Neural progenitor cell (in vitro differentiated cells): Measurements from ENCODE around the gene VPS13D.

Source experiments
- EZH2 ChIP-seq: fragments of 200-600 bp; sonication (generic); IDR thresholded peaks from 2 replicates; pipeline ENCODE4 v1.6.1; 2017; ENCODE audit warnings: antibody characterized with exemption, mild to moderate bottlenecking, moderate library complexity
- EZH2phosphoT487 ChIP-seq: fragments of 200-600 bp; sonication (generic); IDR thresholded peaks from 2 replicates; pipeline ENCODE4 v1.6.1; 2017; ENCODE audit warnings: antibody characterized with exemption
- TF ChIP-seq, protein P1 (sequence below): fragments of 200-600 bp; sonication (generic); IDR thresholded peaks from 2 replicates; pipeline ENCODE4 v1.5.1; 2017; ENCODE audit warnings: antibody characterized with exemption, mild to moderate bottlenecking

GRCh38 chr1:12380326-12381249 lies 150.8 kb downstream of the VPS13D start:
- TF ChIP-seq, protein P1, sequence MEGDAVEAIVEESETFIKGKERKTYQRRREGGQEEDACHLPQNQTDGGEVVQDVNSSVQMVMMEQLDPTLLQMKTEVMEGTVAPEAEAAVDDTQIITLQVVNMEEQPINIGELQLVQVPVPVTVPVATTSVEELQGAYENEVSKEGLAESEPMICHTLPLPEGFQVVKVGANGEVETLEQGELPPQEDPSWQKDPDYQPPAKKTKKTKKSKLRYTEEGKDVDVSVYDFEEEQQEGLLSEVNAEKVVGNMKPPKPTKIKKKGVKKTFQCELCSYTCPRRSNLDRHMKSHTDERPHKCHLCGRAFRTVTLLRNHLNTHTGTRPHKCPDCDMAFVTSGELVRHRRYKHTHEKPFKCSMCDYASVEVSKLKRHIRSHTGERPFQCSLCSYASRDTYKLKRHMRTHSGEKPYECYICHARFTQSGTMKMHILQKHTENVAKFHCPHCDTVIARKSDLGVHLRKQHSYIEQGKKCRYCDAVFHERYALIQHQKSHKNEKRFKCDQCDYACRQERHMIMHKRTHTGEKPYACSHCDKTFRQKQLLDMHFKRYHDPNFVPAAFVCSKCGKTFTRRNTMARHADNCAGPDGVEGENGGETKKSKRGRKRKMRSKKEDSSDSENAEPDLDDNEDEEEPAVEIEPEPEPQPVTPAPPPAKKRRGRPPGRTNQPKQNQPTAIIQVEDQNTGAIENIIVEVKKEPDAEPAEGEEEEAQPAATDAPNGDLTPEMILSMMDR, result no peak
- TF ChIP-seq EZH2 (no peak), EZH2phosphoT487 (no peak)
